DMS53 treated with DMSO at 0.1 percent for 48 hours (cell line): ENCODE data around the gene TEX44.

ENCODE experiments used
- DNase-seq: peaks from one replicate; lab custom pipeline; 2025; ENCODE audit not compliant: unreplicated experiment; lab: John Stamatoyannopoulos, UW

Gene TEX44

GRCh38 chr2:231633241-231633976 lies 40.7 kb downstream of the TEX44 start:
- DNase-seq, result no peak

GRCh38 chr2:231634412-231634811 lies 41.7 kb downstream of the TEX44 start:
- no peak for DNase-seq

GRCh38 chr2:231634951-231635875 lies 42.5 kb downstream of the TEX44 start:
- DNase-seq, result no peak

- DNase-seq, result no peak
Observed at GRCh38 chr2:231640241-231640640, 47.6 kb downstream of the TEX44 start.

- no peak for DNase-seq
Observed at GRCh38 chr2:231640641-231641111, 48.0 kb downstream of the TEX44 start.

- no peak for DNase-seq
Observed at GRCh38 chr2:231642631-231643494, 50.2 kb downstream of the TEX44 start.

GRCh38 chr2:231643495-231643888 lies 50.8 kb downstream of the TEX44 start:
- no peak for DNase-seq
